ENCODE measurements around the gene ENDOV. TPM values are rescaled to one million over a fixed set of nuclear protein-coding genes. Genes with fewer than 3 reads are reported as not detected.

The ENDOV gene
- total RNA-seq, 4 donors from 2014 or later = 13.2 to 72.6 (median 36.8) TPM

GRCh38 chr17:80481284-80482057 lies 66.5 kb downstream of the ENDOV start:
- H3K27ac ChIP-seq = no peak overlapping the region
- H3K4me1 ChIP-seq = peaks cover 0 to 23% (median 18%) of the 10 kb centered on the region in 4 donors
- DNase-seq = no peak
- TF ChIP-seq, protein P1, sequence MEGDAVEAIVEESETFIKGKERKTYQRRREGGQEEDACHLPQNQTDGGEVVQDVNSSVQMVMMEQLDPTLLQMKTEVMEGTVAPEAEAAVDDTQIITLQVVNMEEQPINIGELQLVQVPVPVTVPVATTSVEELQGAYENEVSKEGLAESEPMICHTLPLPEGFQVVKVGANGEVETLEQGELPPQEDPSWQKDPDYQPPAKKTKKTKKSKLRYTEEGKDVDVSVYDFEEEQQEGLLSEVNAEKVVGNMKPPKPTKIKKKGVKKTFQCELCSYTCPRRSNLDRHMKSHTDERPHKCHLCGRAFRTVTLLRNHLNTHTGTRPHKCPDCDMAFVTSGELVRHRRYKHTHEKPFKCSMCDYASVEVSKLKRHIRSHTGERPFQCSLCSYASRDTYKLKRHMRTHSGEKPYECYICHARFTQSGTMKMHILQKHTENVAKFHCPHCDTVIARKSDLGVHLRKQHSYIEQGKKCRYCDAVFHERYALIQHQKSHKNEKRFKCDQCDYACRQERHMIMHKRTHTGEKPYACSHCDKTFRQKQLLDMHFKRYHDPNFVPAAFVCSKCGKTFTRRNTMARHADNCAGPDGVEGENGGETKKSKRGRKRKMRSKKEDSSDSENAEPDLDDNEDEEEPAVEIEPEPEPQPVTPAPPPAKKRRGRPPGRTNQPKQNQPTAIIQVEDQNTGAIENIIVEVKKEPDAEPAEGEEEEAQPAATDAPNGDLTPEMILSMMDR (IDR thresholded peaks at IDR 0.05) = no peak
- TF ChIP-seq POLR2A (IDR thresholded peaks at IDR 0.05) = no peak
- H3K9me3 ChIP-seq = no peaks in the 10 kb centered on the region
- no peak overlapping the region for H3K4me3 ChIP-seq
- H3K27me3 ChIP-seq = peaks cover 5 to 37% of the 10 kb centered on the region in 2 donors
- H3K36me3 ChIP-seq = no peaks in the 10 kb centered on the region

DNA sequence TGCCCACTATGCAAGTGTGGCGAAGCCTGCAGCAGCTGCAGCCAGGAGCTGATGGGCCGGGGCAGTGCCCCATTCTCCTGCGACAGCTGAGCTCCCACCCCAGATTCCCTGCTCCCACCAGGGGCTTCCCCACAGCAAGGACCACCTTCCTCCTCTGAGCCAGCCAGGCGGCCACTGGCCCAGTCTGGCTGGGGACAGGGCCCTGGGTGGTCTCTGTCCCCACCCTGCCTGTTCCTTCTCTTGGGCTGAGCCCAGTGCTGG lies 67.0 kb downstream of the ENDOV start:
- peaks cover 5 to 32% of the 10 kb centered on the region in 2 donors for H3K27me3 ChIP-seq
- H3K4me1 ChIP-seq = peaks cover 0 to 17% (median 14%) of the 10 kb centered on the region in 4 donors
- H3K4me3 ChIP-seq = no peak overlapping the region
- H3K36me3 ChIP-seq = no peaks in the 10 kb centered on the region
- DNase-seq = no peak
- H3K27ac ChIP-seq = no peak overlapping the region
- H3K9me3 ChIP-seq = no peaks in the 10 kb centered on the region
- TF ChIP-seq, protein P1 (IDR thresholded peaks at IDR 0.05) = no peak
- no peak for TF ChIP-seq POLR2A (IDR thresholded peaks at IDR 0.05)

DNA sequence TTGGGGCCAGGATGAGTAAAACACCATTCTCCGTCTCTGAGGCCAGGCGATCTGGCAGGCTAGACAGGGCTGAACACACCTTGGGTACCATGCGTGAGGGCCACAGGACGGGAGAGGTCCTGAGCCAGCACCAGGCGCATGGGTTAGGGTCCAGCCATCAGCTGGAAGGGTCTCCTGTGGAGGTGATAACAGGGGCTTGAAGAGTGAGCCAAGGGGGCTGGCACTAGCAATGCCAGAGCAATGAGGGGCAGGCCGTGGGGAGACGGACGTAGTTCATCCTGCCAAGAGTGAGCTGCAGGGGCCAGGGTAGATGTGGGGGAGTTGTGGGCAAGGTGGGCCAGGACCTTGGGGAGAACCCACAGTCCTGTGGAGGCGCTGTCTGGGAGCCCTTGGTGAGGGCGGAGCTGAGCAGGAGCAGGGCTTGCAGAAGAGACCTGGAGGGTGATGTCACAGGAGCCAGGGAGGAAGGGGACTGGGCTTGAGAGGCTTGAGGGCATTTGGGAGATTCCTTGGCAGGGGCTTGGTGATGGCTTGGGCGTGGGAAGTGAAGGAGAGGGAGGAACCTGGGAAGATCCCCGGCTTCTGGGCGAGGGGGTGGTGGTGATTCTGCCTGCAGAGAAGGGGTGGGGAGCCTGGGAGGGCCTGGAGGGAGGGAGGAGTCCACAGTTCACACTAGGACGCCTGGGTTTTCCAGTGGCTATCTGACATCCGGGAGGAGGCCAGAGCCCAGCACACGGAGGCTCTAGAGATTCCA lies 67.8 kb downstream of the ENDOV start:
- no peaks in the 10 kb centered on the region for H3K36me3 ChIP-seq
- peaks cover under 1 to 24% of the 10 kb centered on the region in 2 donors for H3K27me3 ChIP-seq
- DNase-seq = no peak
- H3K4me1 ChIP-seq = peaks cover 0 to 10% (median 8%) of the 10 kb centered on the region in 4 donors
- H3K4me3 ChIP-seq = no peak overlapping the region
- H3K27ac ChIP-seq = no peak overlapping the region
- peaks cover 0 to 4% (median 0%) of the 10 kb centered on the region in 4 donors for H3K9me3 ChIP-seq
- TF ChIP-seq, protein P1 (IDR thresholded peaks at IDR 0.05) = no peak
- TF ChIP-seq POLR2A (IDR thresholded peaks at IDR 0.05) = no peak

- Histone ChIP-seq H3K9me3 (peaks cover 0 to 4% (median 0%) of the 10 kb centered on the region in 4 donors), H3K4me1 (no peaks in the 10 kb centered on the region), H3K27me3 (peaks cover 0 to under 1% of the 10 kb centered on the region in 2 donors), H3K36me3 (no peaks in the 10 kb centered on the region), H3K4me3 (no peak overlapping the region), H3K27ac (no peak overlapping the region)
- TF ChIP-seq POLR2A (IDR thresholded peaks at IDR 0.05) = no peak
- TF ChIP-seq, protein P1 (IDR thresholded peaks at IDR 0.05) = no peak
- DNase-seq = no peak
These were observed 70.9 kb downstream of the ENDOV start for GRCh38 chr17:80485846-80486245.

- no peak overlapping the region for H3K4me3 ChIP-seq
- no peaks in the 10 kb centered on the region for H3K27me3 ChIP-seq
- H3K4me1 ChIP-seq = no peaks in the 10 kb centered on the region
- TF ChIP-seq, protein P1 (IDR thresholded peaks at IDR 0.05) = no peak
- no peak for TF ChIP-seq POLR2A (IDR thresholded peaks at IDR 0.05)
- peaks cover 0 to 4% (median 0%) of the 10 kb centered on the region in 4 donors for H3K9me3 ChIP-seq
- no peak for DNase-seq
- no peaks in the 10 kb centered on the region for H3K36me3 ChIP-seq
- H3K27ac ChIP-seq = no peak overlapping the region
These were observed 71.7 kb downstream of the ENDOV start for GRCh38 chr17:80486692-80487091.
